CD14-positive monocyte (primary cell): ENCODE data around the gene UBE2N. TPM values are rescaled to one million over a fixed set of nuclear protein-coding genes. Genes with fewer than 3 reads are reported as not detected.

Experiments used
- DNase-seq, 3 donors: peaks; one replicate each; pipeline ENCODE4 v3.0.0-alpha.2; 2011 to 2022
- H2AFZ ChIP-seq: 2 replicates; pipeline ENCODE4 v1.6.0; 2012; ENCODE audit warnings: mild to moderate bottlenecking, low read depth, low read length, inconsistent platforms; ENCODE audit not compliant: insufficient read depth, poor library complexity, severe bottlenecking
- H3K27ac ChIP-seq, 2 donors: 1 replicate in 1 of 2; 2 replicates in 1 of 2; pipeline ENCODE4 v1.5.1; 2012 to 2013; ENCODE audit warnings: low read length in 2 of 2, control low read depth in 1 of 2, inconsistent platforms in 1 of 2, low read depth in 1 of 2, mild to moderate bottlenecking in 1 of 2
- H3K27me3 ChIP-seq, 2 donors: one replicate each; pipeline versions ENCODE4 v1.6.0 to v1.6.1; 2011 to 2013; ENCODE audit warnings: low read length in 2 of 2; ENCODE audit not compliant: control insufficient read depth in 2 of 2, insufficient read depth in 2 of 2
- H3K36me3 ChIP-seq, 2 donors: replicated peaks in 1 of 2; 1 replicate in 1 of 2; 2 replicates in 1 of 2; pipeline versions ENCODE4 v1.5.1 to v1.6.1; 2012 to 2013; ENCODE audit warnings: low read length in 2 of 2, control low read depth in 1 of 2, inconsistent platforms in 1 of 2, mild to moderate bottlenecking in 1 of 2; ENCODE audit not compliant: insufficient read depth in 2 of 2, control insufficient read depth in 1 of 2
- H3K4me1 ChIP-seq, 2 donors: 1 replicate in 1 of 2; 2 replicates in 1 of 2; pipeline versions ENCODE4 v1.5.1 to v1.6.1; 2012 to 2013; ENCODE audit warnings: low read length in 2 of 2, control low read depth in 1 of 2, inconsistent platforms in 1 of 2, mild to moderate bottlenecking in 1 of 2, moderate library complexity in 1 of 2; ENCODE audit not compliant: insufficient read depth in 2 of 2, control insufficient read depth in 1 of 2
- H3K4me2 ChIP-seq: replicated peaks from 2 replicates; pipeline ENCODE3; 2012; ENCODE audit warnings: low read length, moderate library complexity, mild to moderate bottlenecking; ENCODE audit not compliant: poor library complexity, severe bottlenecking; ENCODE audit errors: extremely low read depth
- H3K4me3 ChIP-seq, 3 experiments: fragments of 200-600 bp in 1 of 3; sonication (generic) in 1 of 3; replicated peaks in 1 of 3; 1 replicate in 2 of 3; 2 replicates in 1 of 3; pipeline ENCODE4 v1.5.1; 2011 to 2013; ENCODE audit warnings: low read length in 3 of 3, mild to moderate bottlenecking in 3 of 3, control low read depth in 2 of 3, low read depth in 2 of 3, inconsistent platforms in 1 of 3, moderate library complexity in 1 of 3
- H3K79me2 ChIP-seq: 2 replicates; pipeline ENCODE4 v1.6.0; 2012; ENCODE audit warnings: mild to moderate bottlenecking, control low read depth, inconsistent platforms, low read length, moderate library complexity; ENCODE audit not compliant: insufficient read depth
- H3K9ac ChIP-seq: 2 replicates; pipeline ENCODE4 v1.6.0; 2017; ENCODE audit warnings: low read length, mild to moderate bottlenecking; ENCODE audit not compliant: insufficient read depth, poor library complexity, severe bottlenecking
- H3K9me3 ChIP-seq, 2 donors: replicated peaks in 1 of 2; 1 replicate in 1 of 2; 2 replicates in 1 of 2; pipeline versions ENCODE4 v1.5.1 to v1.6.1; 2012 to 2013; ENCODE audit warnings: low read length in 2 of 2, control low read depth in 1 of 2; ENCODE audit not compliant: control insufficient read depth in 1 of 2, insufficient read depth in 1 of 2
- H4K20me1 ChIP-seq: 2 replicates; pipeline ENCODE4 v1.6.0; 2012; ENCODE audit warnings: mild to moderate bottlenecking, low read length, control low read depth, moderate library complexity; ENCODE audit not compliant: insufficient read depth
- H3K27ac Mint-ChIP-seq, 7 donors: one replicate each; pipeline ENCODE4 v1.8.0; 2020; ENCODE audit warnings: mild to moderate bottlenecking in 7 of 7, mixed read lengths in 7 of 7, moderate library complexity in 6 of 7, inconsistent platforms in 2 of 7
- H3K27me3 Mint-ChIP-seq, 3 donors: one replicate each; pipeline ENCODE4 v1.8.0; 2021 to 2022; ENCODE audit warnings: low read depth in 3 of 3, mild to moderate bottlenecking in 3 of 3, mixed read lengths in 3 of 3, moderate library complexity in 3 of 3, inconsistent platforms in 1 of 3
- H3K36me3 Mint-ChIP-seq, 2 donors: one replicate each; pipeline ENCODE4 v1.8.0; 2020; ENCODE audit warnings: mixed read lengths in 2 of 2, inconsistent platforms in 1 of 2, mild to moderate bottlenecking in 1 of 2
- H3K4me1 Mint-ChIP-seq: one replicate; pipeline ENCODE4 v1.8.0; 2020; ENCODE audit warnings: mild to moderate bottlenecking, mixed read lengths
- H3K4me3 Mint-ChIP-seq, 2 donors: one replicate each; pipeline ENCODE4 v1.8.0; 2020; ENCODE audit warnings: mild to moderate bottlenecking in 2 of 2, mixed read lengths in 2 of 2, moderate library complexity in 1 of 2
- H3K9me3 Mint-ChIP-seq, 7 donors: one replicate each; pipeline ENCODE4 v1.8.0; 2020 to 2022; ENCODE audit warnings: mixed read lengths in 7 of 7, mild to moderate bottlenecking in 6 of 7, moderate library complexity in 6 of 7, inconsistent platforms in 2 of 7
- WGBS: methylation state at CpG from one replicate; pipeline ENCODE4 v1.1.5; 2013; ENCODE audit warnings: missing lambda C conversion rate; ENCODE audit not compliant: insufficient coverage; 5-methylcytosine and 5-hydroxymethylcytosine counted together
- intact Hi-C, 2 donors: fragments of 100-400 bp; cut with micrococcal nuclease; formaldehyde crosslinking; loops; one replicate each; pipeline versions ENCODE4 v1.15.0 to v1.15.1; 2023
- polyA plus RNA-seq, 3 donors: library from polyadenylated mRNA; depleted of rRNA in 1 of 3; unstranded in 2 of 3; stranded (reverse) in 1 of 3; fragments of 300-500 nt in 2 of 3; fragments of >200 nt in 1 of 3; fragmentation: Illumina TruSeq in 2 of 3; gene quantifications; 1 replicate in 2 of 3; 2 replicates in 1 of 3; pipeline ENCODE4 v1.2.3, GENCODE V29; 2012 to 2021
- TF ChIP-seq, protein P1 (sequence below): fragments of 200-600 bp; IDR thresholded peaks from one replicate; pipeline ENCODE4 v1.8.0; 2022; ENCODE audit warnings: antibody characterized with exemption, mild to moderate bottlenecking

UBE2N gene
- polyA plus RNA-seq, 3 donors = 31.2 to 119 (median 108) TPM

DNA sequence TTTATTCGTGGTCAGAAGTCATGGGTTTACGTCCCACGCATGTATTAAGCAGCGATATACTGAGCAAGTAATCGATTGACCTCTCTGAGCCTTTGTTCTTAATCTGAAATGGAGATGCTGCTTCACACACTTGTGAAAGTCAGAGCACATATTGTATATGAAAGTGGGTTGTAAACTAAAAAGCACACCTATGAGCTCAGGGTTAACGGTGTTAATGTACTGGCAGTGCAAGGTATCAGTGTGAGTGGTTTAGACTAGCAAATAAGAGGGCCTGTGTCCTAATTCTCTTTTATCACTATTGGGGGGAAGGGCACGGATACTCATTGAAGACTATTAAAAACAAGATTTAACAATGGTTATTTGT is 26.2 kb upstream of the UBE2N start:
- 0% methylated on average over 1 of the region's 7 CpGs for WGBS
- peak overlapping the region; percentile 44 to 85 (median 82) for H3K4me3 ChIP-seq
- H2AFZ ChIP-seq = peak overlapping the region; percentile 91
- Mint-ChIP-seq H3K9me3 (peaks cover 0 to 3% (median 0%) of the 10 kb centered on the region in 7 donors), H3K27me3 (peaks cover 0 to 3% (median 0%) of the 10 kb centered on the region in 3 donors), H3K4me3 (peak overlapping the region; percentile 89 to 93), H3K27ac (peak overlapping the region; percentile 89 to 97 (median 94)), H3K4me1 (peaks cover 21% of the 10 kb centered on the region), H3K36me3 (peaks cover 13 to 20% of the 10 kb centered on the region in 2 donors)
- no peaks in the 10 kb centered on the region for H4K20me1 ChIP-seq
- intact Hi-C loops = no loop called here
- H3K36me3 ChIP-seq = peaks cover 8 to 33% of the 10 kb centered on the region in 2 donors
- peaks cover 6 to 9% of the 10 kb centered on the region in 2 donors for H3K4me1 ChIP-seq
- H3K9me3 ChIP-seq = no peaks in the 10 kb centered on the region
- H3K79me2 ChIP-seq = peaks cover 34% of the 10 kb centered on the region
- peak overlapping the region; percentile 89 for H3K4me2 ChIP-seq
- DNase-seq = no peak
- peak overlapping the region; percentile 82 for H3K9ac ChIP-seq
- TF ChIP-seq, protein P1, sequence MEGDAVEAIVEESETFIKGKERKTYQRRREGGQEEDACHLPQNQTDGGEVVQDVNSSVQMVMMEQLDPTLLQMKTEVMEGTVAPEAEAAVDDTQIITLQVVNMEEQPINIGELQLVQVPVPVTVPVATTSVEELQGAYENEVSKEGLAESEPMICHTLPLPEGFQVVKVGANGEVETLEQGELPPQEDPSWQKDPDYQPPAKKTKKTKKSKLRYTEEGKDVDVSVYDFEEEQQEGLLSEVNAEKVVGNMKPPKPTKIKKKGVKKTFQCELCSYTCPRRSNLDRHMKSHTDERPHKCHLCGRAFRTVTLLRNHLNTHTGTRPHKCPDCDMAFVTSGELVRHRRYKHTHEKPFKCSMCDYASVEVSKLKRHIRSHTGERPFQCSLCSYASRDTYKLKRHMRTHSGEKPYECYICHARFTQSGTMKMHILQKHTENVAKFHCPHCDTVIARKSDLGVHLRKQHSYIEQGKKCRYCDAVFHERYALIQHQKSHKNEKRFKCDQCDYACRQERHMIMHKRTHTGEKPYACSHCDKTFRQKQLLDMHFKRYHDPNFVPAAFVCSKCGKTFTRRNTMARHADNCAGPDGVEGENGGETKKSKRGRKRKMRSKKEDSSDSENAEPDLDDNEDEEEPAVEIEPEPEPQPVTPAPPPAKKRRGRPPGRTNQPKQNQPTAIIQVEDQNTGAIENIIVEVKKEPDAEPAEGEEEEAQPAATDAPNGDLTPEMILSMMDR = no peak
- H3K27me3 ChIP-seq = no peaks in the 10 kb centered on the region
- peak overlapping the region; percentile 66 to 93 for H3K27ac ChIP-seq

DNA sequence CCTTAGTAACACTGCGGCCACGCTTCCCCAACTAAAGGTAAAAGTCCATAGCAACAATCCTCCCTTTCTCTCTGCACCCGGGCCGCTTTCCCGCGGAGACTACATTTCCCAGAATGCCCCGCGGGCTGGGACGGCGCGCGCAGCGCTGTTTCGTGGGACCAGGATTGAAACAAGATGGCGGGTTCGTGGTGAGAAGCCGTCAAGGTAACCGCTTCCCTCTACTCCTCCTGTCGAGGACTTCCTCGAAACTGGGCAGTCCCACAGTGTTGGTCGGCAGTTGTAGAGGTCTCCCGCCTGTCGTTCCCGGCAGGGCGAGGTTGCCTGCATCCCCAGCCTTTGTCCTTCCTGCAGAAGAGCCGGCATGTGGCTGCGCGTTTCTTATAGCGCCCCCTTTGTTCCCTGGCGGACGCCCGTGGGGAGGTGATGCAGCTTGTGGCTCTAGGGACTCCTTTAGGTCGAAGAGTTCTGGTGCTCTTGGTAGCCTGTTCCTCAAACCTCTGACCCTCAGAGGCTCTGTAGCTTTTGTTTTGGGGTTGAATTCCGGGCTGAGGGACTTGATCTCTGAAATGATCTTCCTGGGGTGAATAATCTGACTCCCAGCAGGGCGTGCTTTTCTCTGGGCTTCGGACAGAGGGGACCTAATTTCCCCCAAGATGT is 25.7 kb upstream of the UBE2N start, which contains the start of gene MRPL42:
Gene MRPL42 (plus strand): TSS at position 164 of the 657 bp plus-strand sequence. CDS start 1,772 bp downstream, outside the sequence.
- Histone ChIP-seq H3K9ac (peak within 1 kb of the TSS; percentile 82), H3K36me3 (peaks cover 8 to 29% of the 10 kb centered on the region in 2 donors), H3K4me1 (peaks cover 6 to 9% of the 10 kb centered on the region in 2 donors), H3K4me3 (peak within 1 kb of the TSS; percentile 44 to 85 (median 82)), H3K9me3 (no peaks in the 10 kb centered on the region), H2AFZ (peak within 1 kb of the TSS; percentile 91), H3K27me3 (no peaks in the 10 kb centered on the region), H4K20me1 (no peaks in the 10 kb centered on the region), H3K27ac (peak within 1 kb of the TSS; percentile 66 to 93), H3K79me2 (peaks cover 34% of the 10 kb centered on the region), H3K4me2 (peak within 1 kb of the TSS; percentile 89)
- H3K9me3 Mint-ChIP-seq = peaks cover 0 to 3% (median 0%) of the 10 kb centered on the region in 7 donors
- intact Hi-C loops = no loop called here
- H3K27me3 Mint-ChIP-seq = peaks cover 0 to 3% (median 0%) of the 10 kb centered on the region in 3 donors
- WGBS = 0% methylated on average over 27 of the region's 36 CpGs
- peak within 1 kb of the TSS; percentile 89 to 93 for H3K4me3 Mint-ChIP-seq
- peaks cover 13 to 20% of the 10 kb centered on the region in 2 donors for H3K36me3 Mint-ChIP-seq
- peak within 1 kb of the TSS; percentile 89 to 97 (median 94) for H3K27ac Mint-ChIP-seq
- TF ChIP-seq, protein P1 = peak; percentile 86
- peak; percentile 82 to 87 (median 83) for DNase-seq
- H3K4me1 Mint-ChIP-seq = peaks cover 21% of the 10 kb centered on the region
